ENCODE data around the gene SCAMP3.
"Not testable (repeated sequence)": the region's sequence is repeated elsewhere in the genome, so short reads cannot be mapped to it uniquely, and the experiment has no call there.

SCAMP3 gene

DNA sequence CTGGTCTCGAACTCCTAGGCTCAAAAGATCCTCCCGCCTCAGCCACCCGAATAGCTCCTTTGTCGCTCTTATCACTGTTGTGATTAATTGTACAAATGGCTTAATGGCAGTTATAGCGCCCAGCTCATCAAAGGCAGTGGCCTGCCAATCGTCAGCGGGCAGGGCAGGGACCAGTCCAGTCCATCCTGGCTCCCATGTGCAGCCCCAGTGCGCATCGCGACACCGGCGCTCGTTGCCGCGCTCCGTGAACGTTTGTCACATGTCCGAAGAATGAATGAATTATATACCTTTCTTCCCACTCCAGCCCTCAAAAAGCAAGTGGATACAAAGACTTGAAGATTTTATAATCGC, 35.3 kb downstream of the SCAMP3 start:
- no peak for TF ChIP-seq CTCF (IDR thresholded peaks at IDR 0.05)

GRCh38 chr1:155226188-155226909, 35.8 kb downstream of the SCAMP3 start:
- peaks cover 67 to 77% of the 10 kb centered on the region in 2 experiments for H3K4me1 ChIP-seq (ENCODE audit: control insufficient read depth in 1 of 2, insufficient read depth in 1 of 2, low read depth in 1 of 2, low read length in 1 of 2)
- no peaks in the 10 kb centered on the region for H3K9me3 ChIP-seq
- H3K27ac ChIP-seq = peak overlapping the region; percentile 80
- TF ChIP-seq CTCF (IDR thresholded peaks at IDR 0.05) = peak; percentile 84
- H3K4me3 ChIP-seq (ENCODE audit: low read depth in 1 of 2, low read length in 1 of 2) = peak overlapping the region; percentile 78
- no peaks in the 10 kb centered on the region for H3K27me3 ChIP-seq
- no peaks in the 10 kb centered on the region for H3K36me3 ChIP-seq

More for the DNA sequence above, 35.3 kb downstream of the SCAMP3 start:
- Histone ChIP-seq H3K9me3 (no peaks in the 10 kb centered on the region), H3K4me1 (ENCODE audit: control insufficient read depth in 1 of 2, insufficient read depth in 1 of 2, low read depth in 1 of 2, low read length in 1 of 2) (peaks cover 62 to 72% of the 10 kb centered on the region in 2 experiments), H3K4me3 (ENCODE audit: low read depth in 1 of 2, low read length in 1 of 2) (peak overlapping the region; percentile 78), H3K36me3 (no peaks in the 10 kb centered on the region), H3K27ac (peak overlapping the region; percentile 80), H3K27me3 (no peaks in the 10 kb centered on the region)

DNA sequence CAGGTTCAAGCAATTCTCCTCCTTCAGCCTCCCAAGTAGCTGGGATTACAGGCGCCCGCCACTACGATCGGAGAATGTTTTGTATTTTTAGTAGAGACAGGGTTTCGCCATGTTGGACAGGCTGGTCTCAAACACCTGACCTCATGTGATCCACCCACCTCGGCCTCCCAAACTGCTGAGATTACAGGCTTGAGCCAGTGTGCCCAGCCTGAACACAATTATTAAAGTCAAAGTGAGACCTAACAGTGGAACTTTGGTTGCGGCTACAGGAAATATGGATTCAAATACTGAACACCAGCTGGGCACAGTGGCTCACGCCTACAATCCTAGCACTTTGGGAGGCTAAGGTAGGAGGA, 36.8 kb downstream of the SCAMP3 start:
- H3K27me3 ChIP-seq; H3K36me3 ChIP-seq; H3K9me3 ChIP-seq; H3K4me3 ChIP-seq (ENCODE audit: low read depth in 1 of 2, low read length in 1 of 2): not testable (repeated sequence)
- Histone ChIP-seq H3K27ac (peak overlapping the region; percentile 80), H3K4me1 (ENCODE audit: control insufficient read depth in 1 of 2, insufficient read depth in 1 of 2, low read depth in 1 of 2, low read length in 1 of 2) (peaks cover 74 to 79% of the 10 kb centered on the region in 2 experiments)

GRCh38 chr1:155223047-155223446, 39.1 kb downstream of the SCAMP3 start:
- no peaks in the 10 kb centered on the region for H3K9me3 ChIP-seq
- H3K27ac ChIP-seq = peak overlapping the region; percentile 80
- TF ChIP-seq CTCF (IDR thresholded peaks at IDR 0.05) = no peak
- peaks cover 89 to 95% of the 10 kb centered on the region in 2 experiments for H3K4me1 ChIP-seq (ENCODE audit: control insufficient read depth in 1 of 2, insufficient read depth in 1 of 2, low read depth in 1 of 2, low read length in 1 of 2)
- no peak overlapping the region for H3K4me3 ChIP-seq (ENCODE audit: low read depth in 1 of 2, low read length in 1 of 2)
- no peaks in the 10 kb centered on the region for H3K36me3 ChIP-seq
- no peaks in the 10 kb centered on the region for H3K27me3 ChIP-seq

DNA sequence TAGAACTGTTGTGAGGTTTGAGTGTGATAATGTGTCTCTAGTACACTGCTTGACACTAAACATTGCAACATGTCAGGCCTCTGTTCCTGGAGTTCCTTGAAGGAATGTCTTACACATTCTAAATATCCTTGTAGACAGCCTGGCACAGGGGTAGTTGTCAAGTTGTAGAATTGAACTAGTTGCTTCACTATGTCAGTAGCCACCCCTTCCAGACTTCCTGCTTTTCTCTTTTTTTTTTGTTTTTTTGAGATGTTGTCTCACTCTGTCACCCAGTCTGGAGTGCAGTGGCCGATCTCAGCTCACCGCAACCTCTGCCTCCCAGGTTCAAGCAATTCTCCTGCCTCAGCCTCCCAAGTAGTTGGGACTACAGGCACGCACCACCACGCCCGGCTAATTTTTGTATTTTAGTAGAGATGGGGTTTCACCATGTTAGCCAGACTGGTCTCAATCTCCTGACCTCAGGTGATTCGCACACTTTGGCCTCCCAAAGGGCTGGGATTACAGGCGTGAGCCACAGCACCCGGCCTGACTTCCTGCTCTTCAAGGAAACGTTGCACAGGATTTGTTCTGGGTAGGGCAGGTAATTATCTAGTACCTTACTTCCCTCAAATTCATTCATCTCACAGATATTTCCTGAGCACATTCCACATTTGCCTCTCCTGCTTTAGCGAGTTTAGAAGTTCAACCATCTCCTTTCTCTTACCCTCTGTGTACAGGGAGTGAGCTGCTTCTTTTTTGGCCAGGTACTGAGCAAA, 41.8 kb downstream of the SCAMP3 start:
- Histone ChIP-seq H3K4me1 (ENCODE audit: control insufficient read depth in 1 of 2, insufficient read depth in 1 of 2, low read depth in 1 of 2, low read length in 1 of 2) (peaks cover 79 to 90% of the 10 kb centered on the region in 2 experiments), H3K4me3 (ENCODE audit: low read depth in 1 of 2, low read length in 1 of 2) (peak overlapping the region in 1 of 2 experiments; percentile 35), H3K27ac (peak overlapping the region; percentile 91)
- H3K36me3 ChIP-seq, H3K27me3 ChIP-seq, H3K9me3 ChIP-seq: not testable (repeated sequence)

- no peak for TF ChIP-seq CTCF (IDR thresholded peaks at IDR 0.05)
- Histone ChIP-seq H3K27ac (peak overlapping the region; percentile 91), H3K27me3 (no peaks in the 10 kb centered on the region), H3K4me3 (ENCODE audit: low read depth in 1 of 2, low read length in 1 of 2) (peak overlapping the region; percentile 28 to 35), H3K9me3 (no peaks in the 10 kb centered on the region), H3K4me1 (ENCODE audit: control insufficient read depth in 1 of 2, insufficient read depth in 1 of 2, low read depth in 1 of 2, low read length in 1 of 2) (peaks cover 80 to 90% of the 10 kb centered on the region in 2 experiments), H3K36me3 (no peaks in the 10 kb centered on the region)
Measured at GRCh38 chr1:155219592-155220031, 42.5 kb downstream of the SCAMP3 start.

Measured in neutrophil (primary cell).